Brain microvascular endothelial cell (primary cell): ENCODE measurements around the gene SRRM3.

ENCODE experiments used
- DNase-seq: peaks from one replicate; pipeline ENCODE4 v3.0.0-alpha.2; 2020
- H3K27ac ChIP-seq: fragments of 250-450 bp; sonication (Bioruptor Pico); 2 replicates; pipeline ENCODE4 v1.5.1; 2020; ENCODE audit warnings: mild to moderate bottlenecking, moderate library complexity
- H3K27me3 ChIP-seq: fragments of 250-450 bp; sonication (Bioruptor Pico); replicated peaks from 2 replicates; pipeline ENCODE4 v1.5.1; 2020; ENCODE audit warnings: mild to moderate bottlenecking
- H3K36me3 ChIP-seq: fragments of 250-450 bp; sonication (Bioruptor Pico); replicated peaks from 2 replicates; pipeline ENCODE4 v1.5.1; 2020; ENCODE audit warnings: mild to moderate bottlenecking
- H3K4me3 ChIP-seq: 2 replicates; pipeline ENCODE4 v1.5.1; 2011; ENCODE audit warnings: low read depth, mild to moderate bottlenecking, control low read depth, low read length, moderate library complexity
- CTCF ChIP-seq: IDR thresholded peaks from 2 replicates; pipeline ENCODE4 v1.5.1; 2011; ENCODE audit warnings: low read depth, mild to moderate bottlenecking, moderate library complexity, low read length, control low read depth, inconsistent platforms; ENCODE audit errors: missing control alignments
- in situ Hi-C: cut with HindIII; loops from 2 replicates; pipeline ENCODE4 v1.10.0; 2017; ENCODE audit warnings: low sequenced_read_pairs, low pct_ligation_motif_present

The SRRM3 gene

GRCh38 chr7:76182225-76182960 is 19.3 kb upstream of the SRRM3 start:
- no peaks in the 10 kb centered on the region for H3K36me3 ChIP-seq
- DNase-seq, result no peak
- H3K4me3 ChIP-seq, result no peak overlapping the region
- no peak overlapping the region for H3K27ac ChIP-seq
- in situ Hi-C loops, result no loop called here
- no peak for TF ChIP-seq CTCF
- H3K27me3 ChIP-seq, result no peaks in the 10 kb centered on the region

- no peak overlapping the region for H3K27ac ChIP-seq
- H3K4me3 ChIP-seq, result no peak overlapping the region
- DNase-seq, result no peak
- H3K36me3 ChIP-seq, result no peaks in the 10 kb centered on the region
- H3K27me3 ChIP-seq, result no peaks in the 10 kb centered on the region
- TF ChIP-seq CTCF, result no peak
- in situ Hi-C loops, result no loop called here
Measured at GRCh38 chr7:76185187-76185896, 16.4 kb upstream of the SRRM3 start.

GRCh38 chr7:76187272-76187671 is 14.4 kb upstream of the SRRM3 start:
- TF ChIP-seq CTCF, result no peak
- DNase-seq, result no peak
- in situ Hi-C loops, result no loop called here
- Histone ChIP-seq H3K4me3 (no peak overlapping the region), H3K36me3 (no peaks in the 10 kb centered on the region), H3K27me3 (no peaks in the 10 kb centered on the region), H3K27ac (no peak overlapping the region)

GRCh38 chr7:76189276-76189675 is 12.4 kb upstream of the SRRM3 start:
- no peak overlapping the region for H3K27ac ChIP-seq
- H3K36me3 ChIP-seq, result no peaks in the 10 kb centered on the region
- in situ Hi-C loops, result no loop called here
- H3K4me3 ChIP-seq, result no peak overlapping the region
- no peaks in the 10 kb centered on the region for H3K27me3 ChIP-seq
- no peak for TF ChIP-seq CTCF
- no peak for DNase-seq

GRCh38 chr7:76191783-76192240 is 9.9 kb upstream of the SRRM3 start:
- H3K4me3 ChIP-seq, result no peak overlapping the region
- in situ Hi-C loops, result no loop called here
- H3K27me3 ChIP-seq, result no peaks in the 10 kb centered on the region
- peak; percentile 58 for DNase-seq
- TF ChIP-seq CTCF, result no peak
- no peaks in the 10 kb centered on the region for H3K36me3 ChIP-seq
- no peak overlapping the region for H3K27ac ChIP-seq

- H3K27me3 ChIP-seq, result no peaks in the 10 kb centered on the region
- in situ Hi-C loops, result no loop called here
- H3K36me3 ChIP-seq, result no peaks in the 10 kb centered on the region
- no peak overlapping the region for H3K4me3 ChIP-seq
- no peak for TF ChIP-seq CTCF
- no peak for DNase-seq
- H3K27ac ChIP-seq, result no peak overlapping the region
Measured at GRCh38 chr7:76193466-76193865, 8.2 kb upstream of the SRRM3 start.
